ENCODE results near the gene ZBP1.

The ZBP1 gene

DNA sequence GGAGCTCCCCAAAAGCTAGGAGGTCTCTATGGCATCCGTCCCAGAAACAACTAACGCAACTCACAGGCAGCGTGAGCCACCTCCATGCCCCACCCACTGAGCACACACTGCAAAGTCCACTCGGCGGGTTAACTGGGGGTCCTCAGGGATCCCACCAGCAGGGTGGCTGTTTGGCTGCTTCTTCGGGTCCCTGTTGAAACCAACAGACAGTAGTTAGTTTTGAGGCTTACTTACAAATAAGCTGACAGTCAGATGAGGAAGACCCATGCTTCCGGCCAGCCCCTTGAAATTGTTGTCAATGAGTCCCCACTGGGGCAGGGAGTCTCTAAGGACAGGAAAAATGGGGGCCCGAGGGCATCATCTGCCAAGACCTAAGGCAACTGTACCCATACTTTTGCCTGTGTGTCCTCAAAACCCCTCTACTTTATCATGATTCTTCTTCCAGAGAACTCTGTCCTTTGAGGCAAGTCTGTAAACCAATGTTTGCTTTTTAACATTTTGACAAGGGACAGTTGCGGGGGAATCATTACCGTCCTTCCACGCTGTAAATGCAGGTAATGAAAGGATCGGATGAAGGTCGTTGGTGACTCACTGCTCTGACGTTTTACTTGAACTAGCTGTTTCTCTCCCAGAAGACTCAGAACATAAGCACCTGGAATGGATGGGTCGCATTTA is 61.5 kb downstream of the ZBP1 start:
- H3K4me1 ChIP-seq (ENCODE audit: control insufficient read depth, insufficient read depth, low read length), result 0 out of 2 replicates have a peak, but pooled peaks cover 10% of the 10 kb centered on the region
- H3K4me3 ChIP-seq (ENCODE audit: low read depth, low read length), result no peak overlapping the region
- no peak overlapping the region for H3K9ac ChIP-seq (ENCODE audit: low read length)
- no peaks in the 10 kb centered on the region for H3K36me3 ChIP-seq (ENCODE audit: control insufficient read depth, insufficient read depth, low read length)
- H3K9me3 ChIP-seq (ENCODE audit: control insufficient read depth, insufficient read depth, low read depth, low read length), result no peaks in the 10 kb centered on the region
- no peaks in the 10 kb centered on the region; the same call in 1 of the 2 replicates for H3K27me3 ChIP-seq (ENCODE audit: control insufficient read depth, insufficient read depth, low read length)
- no peak overlapping the region for H3K27ac ChIP-seq (ENCODE audit: low read depth, low read length)

DNA sequence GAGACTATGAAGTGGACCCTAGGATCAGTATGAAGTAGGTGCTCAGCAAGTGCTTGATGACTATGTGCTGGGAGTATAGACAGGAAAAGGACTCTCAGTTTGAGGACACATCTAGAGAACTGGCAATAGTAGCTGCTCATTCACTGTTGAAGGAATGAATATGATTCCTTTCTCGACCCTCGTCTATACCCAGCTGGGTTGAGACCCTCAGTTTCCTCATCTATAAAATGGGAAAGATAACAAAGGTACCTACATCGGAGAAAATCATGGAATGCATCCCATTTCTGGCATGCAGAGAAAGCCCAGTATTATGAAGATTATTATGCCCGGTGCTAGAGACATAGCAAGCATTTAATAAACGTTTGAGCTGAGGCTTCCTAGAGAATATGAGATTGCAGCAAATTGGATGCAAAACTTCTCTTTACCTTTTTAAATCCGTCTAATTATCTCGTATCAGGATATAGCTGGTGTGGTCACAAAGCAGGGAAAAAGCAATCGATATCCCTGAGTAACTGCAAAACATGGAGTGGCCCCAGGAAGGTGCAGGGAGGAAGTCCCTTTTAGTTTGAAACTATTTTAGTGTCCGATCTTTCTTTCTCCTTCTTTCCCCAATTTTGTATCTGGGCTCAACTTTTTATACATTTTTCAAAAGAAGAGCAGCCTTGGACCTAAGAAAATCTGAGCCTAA is 62.2 kb downstream of the ZBP1 start:
- 0 out of 2 replicates have a peak, but pooled peaks cover 12% of the 10 kb centered on the region for H3K4me1 ChIP-seq (ENCODE audit: control insufficient read depth, insufficient read depth, low read length)
- no peaks in the 10 kb centered on the region for H3K9me3 ChIP-seq (ENCODE audit: control insufficient read depth, insufficient read depth, low read depth, low read length)
- H3K27me3 ChIP-seq (ENCODE audit: control insufficient read depth, insufficient read depth, low read length), result no peaks in the 10 kb centered on the region; the same call in 1 of the 2 replicates

DNA sequence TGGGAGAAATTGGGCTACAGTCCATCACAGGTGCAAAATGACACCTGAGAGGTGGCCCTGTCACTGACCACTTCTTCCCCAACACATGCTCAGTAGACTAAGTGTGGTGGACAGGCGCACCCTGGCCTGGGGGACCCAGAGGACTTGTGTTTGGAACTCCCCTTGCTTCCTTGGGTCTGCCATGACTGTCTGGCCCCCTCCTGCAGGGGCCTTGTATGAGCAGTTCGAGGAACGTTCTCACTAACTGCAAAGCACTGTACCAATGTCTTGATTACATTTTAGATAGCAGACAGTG is 63.3 kb downstream of the ZBP1 start:
- Histone ChIP-seq H3K36me3 (ENCODE audit: control insufficient read depth, insufficient read depth, low read length) (no peaks in the 10 kb centered on the region), H3K9ac (ENCODE audit: low read length) (no peak overlapping the region), H3K27me3 (ENCODE audit: control insufficient read depth, insufficient read depth, low read length) (no peaks in the 10 kb centered on the region; the same call in 1 of the 2 replicates), H3K9me3 (ENCODE audit: control insufficient read depth, insufficient read depth, low read depth, low read length) (no peaks in the 10 kb centered on the region), H3K27ac (ENCODE audit: low read depth, low read length) (no peak overlapping the region), H3K4me3 (ENCODE audit: low read depth, low read length) (no peak overlapping the region), H3K4me1 (ENCODE audit: control insufficient read depth, insufficient read depth, low read length) (0 out of 2 replicates have a peak, but pooled peaks cover 12% of the 10 kb centered on the region)

More for the DNA sequence above, 62.2 kb downstream of the ZBP1 start:
- H3K9ac ChIP-seq (ENCODE audit: low read length), result no peak overlapping the region
- no peak overlapping the region for H3K27ac ChIP-seq (ENCODE audit: low read depth, low read length)
- H3K36me3 ChIP-seq (ENCODE audit: control insufficient read depth, insufficient read depth, low read length), result no peaks in the 10 kb centered on the region
- H3K4me3 ChIP-seq (ENCODE audit: low read depth, low read length), result no peak overlapping the region

- H3K9me3 ChIP-seq (ENCODE audit: control insufficient read depth, insufficient read depth, low read depth, low read length), result no peaks in the 10 kb centered on the region
- H3K36me3 ChIP-seq (ENCODE audit: control insufficient read depth, insufficient read depth, low read length), result no peaks in the 10 kb centered on the region
- H3K4me3 ChIP-seq (ENCODE audit: low read depth, low read length), result no peak overlapping the region
- no peak overlapping the region for H3K9ac ChIP-seq (ENCODE audit: low read length)
- no peaks in the 10 kb centered on the region; the same call in 1 of the 2 replicates for H3K27me3 ChIP-seq (ENCODE audit: control insufficient read depth, insufficient read depth, low read length)
- H3K27ac ChIP-seq (ENCODE audit: low read depth, low read length), result no peak overlapping the region
- 0 out of 2 replicates have a peak, but pooled peaks cover 12% of the 10 kb centered on the region for H3K4me1 ChIP-seq (ENCODE audit: control insufficient read depth, insufficient read depth, low read length)
Observed at GRCh38 chr20:57555457-57556184, 64.6 kb downstream of the ZBP1 start.

Measured in HUES6 (cell line).